A549 treated with dexamethasone at 1 μM for 4 hours (cell line): Measurements from ENCODE around the gene FAXC. TPM values are rescaled to one million over a fixed set of nuclear protein-coding genes. Genes with fewer than 3 reads are reported as not detected.

Source experiments
- total RNA-seq: library from RNA; stranded (reverse); fragments of 200-300 nt; extraction: Qiagen RNA extraction; gene quantifications from 5 replicates; pipeline ENCODE4 v1.2.3, GENCODE V29; 2022

The FAXC gene
- 6.3 to 7.8 TPM (median 7.2 TPM) in 5 replicates for total RNA-seq

DNA sequence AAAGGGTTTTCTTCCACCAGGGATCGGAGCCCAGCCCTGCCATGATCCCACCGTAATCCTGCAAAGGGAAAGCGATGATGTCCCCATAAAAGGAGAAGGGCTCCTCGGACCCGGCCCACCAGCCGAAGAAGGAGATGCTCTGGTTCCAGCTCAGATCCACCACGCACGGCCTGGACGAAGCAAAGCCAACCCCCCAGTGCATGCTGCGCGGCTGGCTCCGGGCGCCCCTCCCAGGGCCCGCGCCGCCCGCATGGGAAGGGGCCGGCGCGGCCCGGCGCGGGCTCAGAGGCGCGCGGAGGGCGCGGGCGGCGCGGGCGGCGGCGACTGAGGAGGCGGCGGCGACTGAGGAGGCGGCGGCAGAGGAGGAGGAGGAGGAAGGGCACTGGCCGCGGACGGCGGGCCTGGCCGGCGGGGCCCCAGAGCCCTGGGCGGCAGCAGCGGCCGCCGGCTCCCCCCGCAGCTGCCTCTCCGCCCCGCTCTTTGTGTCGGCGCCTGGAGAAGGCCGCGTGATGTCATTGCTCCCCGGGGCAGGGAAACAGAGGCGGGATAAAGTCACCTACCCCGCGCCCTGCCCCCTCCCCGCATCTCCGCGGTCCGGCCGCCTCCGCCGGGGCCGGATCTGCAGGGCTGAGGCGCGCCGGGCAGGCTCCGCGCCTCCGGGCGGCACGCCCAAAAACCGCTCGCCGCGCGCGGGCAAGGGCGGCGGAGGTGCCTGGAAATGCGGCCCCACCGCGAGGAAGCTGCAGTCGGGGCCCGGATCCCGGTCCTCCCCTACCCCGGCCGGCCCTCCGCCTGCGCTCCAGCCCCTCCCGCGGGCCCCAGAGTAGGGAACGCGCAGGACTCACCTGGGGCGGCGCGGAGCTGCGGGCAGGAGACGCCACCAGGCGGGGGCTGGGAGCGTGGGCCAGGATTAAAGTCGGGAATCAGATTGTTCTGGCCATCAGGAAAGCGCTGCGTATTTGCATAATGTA is at the start of gene FAXC:
Gene FAXC (minus strand): TSS at position 504 of the 971 bp plus-strand sequence. CDS start 302 bp downstream, at position 202.

GRCh38 chr6:99393698-99394531 is 44.4 kb upstream of the FAXC start, which contains the start of gene COQ3:
Gene COQ3 (minus strand): TSS chr6:99394195. CDS start chr6:99394179, 16 bp downstream.

Other genes starting within 250 kb of the FAXC start
- gene COQ3, start 44.5 kb upstream of the FAXC start, total RNA-seq, result 9.3 to 13.3 TPM (median 10.7 TPM) in 5 replicates
- 23.4 to 31.3 TPM (median 26.4 TPM) in 5 replicates for gene PNISR, start 75.6 kb upstream of the FAXC start, total RNA-seq
- gene USP45, start 165.7 kb upstream of the FAXC start, total RNA-seq, result 3.8 to 5.9 TPM (median 5.1 TPM) in 5 replicates
- 25.0 to 39.7 TPM (median 28.4 TPM) in 5 replicates for gene CCNC, start 219.0 kb upstream of the FAXC start, total RNA-seq